K562 (cell line): ENCODE data around the gene GOT2. TPM values are rescaled to one million over a fixed set of nuclear protein-coding genes. Genes with fewer than 3 reads are reported as not detected.

Source experiments
- polyA plus RNA-seq, 8 experiments: library from polyadenylated mRNA; depleted of rRNA in 4 of 8; stranded (reverse) in 5 of 8; unstranded in 3 of 8; fragments of >200 nt; fragmentation: Nextera tagmentation in 2 of 8; fragmentation: Illumina TruSeq in 1 of 8; extraction: Ambion mirVana in 2 of 8; extraction: Trizol in 1 of 8; gene quantifications; 2 replicates each; pipeline versions ENCODE4 v1.2.1 to v1.2.3, GENCODE V29; 2011 to 2014; ENCODE audit warnings: inconsistent platforms in 1 of 8, missing spikeins in 1 of 8
- small RNA-seq: library from RNA; depleted of rRNA; stranded (forward); fragments of <200 nt; gene quantifications from one replicate; pipeline ENCODE3, GENCODE V24; 2014
- total RNA-seq, 7 experiments: library from RNA; depleted of rRNA in 6 of 7; stranded (reverse); fragments of >200 nt in 6 of 7; fragmentation: Illumina TruSeq in 2 of 7; extraction: Trizol in 2 of 7; gene quantifications; 2 replicates each; pipeline versions ENCODE4 v1.2.1 to v1.2.3, GENCODE V29; 2011 to 2021; ENCODE audit warnings: low replicate concordance in 1 of 7

Gene GOT2
- total and polyA plus RNA-seq, 9 of the 15 experiments (the other 6 are each of a cell fraction or from before 2014, with no cell fraction given): 43.1 to 190 (median 80.2) TPM

Small RNAs within 50 kb of the gene (small RNA-seq; reads per million reads assigned to genes)
- gene RN7SL143P (not detected), gene RNU6-1155P (not detected)

Other genes starting within 250 kb of the GOT2 start
- gene NDRG4, start 234.2 kb downstream of the GOT2 start, total RNA-seq (2014; rRNA removed): 0.18 and 0.37 TPM in 2 replicates
- gene NDRG4, start 234.2 kb downstream of the GOT2 start, total RNA-seq (2014; rRNA removed; fragmentation: Illumina TruSeq; extraction: Trizol): 0.22 and 0.62 TPM in 2 replicates
- 0.14 and 0.26 TPM in 2 replicates for gene NDRG4, start 234.2 kb downstream of the GOT2 start, total RNA-seq (2015; rRNA removed; fragmentation: Illumina TruSeq; extraction: Trizol)
- 0.85 and 0.95 TPM in 2 replicates for gene NDRG4, start 234.2 kb downstream of the GOT2 start, total RNA-seq (2021)
- 0.24 and 0.61 TPM in 2 replicates for gene NDRG4, start 234.2 kb downstream of the GOT2 start, polyA plus RNA-seq (2011; rRNA removed)
- 0.14 and 0.28 TPM in 2 replicates for gene NDRG4, start 234.2 kb downstream of the GOT2 start, polyA plus RNA-seq (2014; fragmentation: Illumina TruSeq; extraction: Trizol)
- gene NDRG4, start 234.2 kb downstream of the GOT2 start, polyA plus RNA-seq (2014; fragmentation: Nextera tagmentation; extraction: Ambion mirVana): under 1 TPM; 0.06 to 0.07 TPM
- gene NDRG4, start 234.2 kb downstream of the GOT2 start, polyA plus RNA-seq (2014; rRNA removed): 0.53 and 0.81 TPM in 2 replicates
- gene SETD6, start 218.8 kb downstream of the GOT2 start, total RNA-seq (2014; rRNA removed): 28.1 and 33.9 TPM in 2 replicates
- gene SETD6, start 218.8 kb downstream of the GOT2 start, total RNA-seq (2014; rRNA removed; fragmentation: Illumina TruSeq; extraction: Trizol): 19.8 and 21.4 TPM in 2 replicates
- gene SETD6, start 218.8 kb downstream of the GOT2 start, total RNA-seq (2015; rRNA removed; fragmentation: Illumina TruSeq; extraction: Trizol): 19.3 and 20.2 TPM in 2 replicates
- gene SETD6, start 218.8 kb downstream of the GOT2 start, total RNA-seq (2021): 24.4 and 28.5 TPM in 2 replicates
- 23.7 and 29.2 TPM in 2 replicates for gene SETD6, start 218.8 kb downstream of the GOT2 start, polyA plus RNA-seq (2011; rRNA removed)
- gene SETD6, start 218.8 kb downstream of the GOT2 start, polyA plus RNA-seq (2014; fragmentation: Illumina TruSeq; extraction: Trizol): 18.3 and 19.3 TPM in 2 replicates
- 1 to 10 TPM; 9.2 to 9.6 TPM for gene SETD6, start 218.8 kb downstream of the GOT2 start, polyA plus RNA-seq (2014; fragmentation: Nextera tagmentation; extraction: Ambion mirVana)
- 37.2 and 40.9 TPM in 2 replicates for gene SETD6, start 218.8 kb downstream of the GOT2 start, polyA plus RNA-seq (2014; rRNA removed)
- gene CNOT1, start 104.5 kb downstream of the GOT2 start, total RNA-seq (2014; rRNA removed): 160 and 215 TPM in 2 replicates
- gene CNOT1, start 104.5 kb downstream of the GOT2 start, total RNA-seq (2014; rRNA removed; fragmentation: Illumina TruSeq; extraction: Trizol): 220 and 225 TPM in 2 replicates
- gene CNOT1, start 104.5 kb downstream of the GOT2 start, total RNA-seq (2015; rRNA removed; fragmentation: Illumina TruSeq; extraction: Trizol): 270 and 271 TPM in 2 replicates
- 207 and 239 TPM in 2 replicates for gene CNOT1, start 104.5 kb downstream of the GOT2 start, total RNA-seq (2021)
- gene CNOT1, start 104.5 kb downstream of the GOT2 start, polyA plus RNA-seq (2011; rRNA removed): 215 and 229 TPM in 2 replicates
- 251 and 269 TPM in 2 replicates for gene CNOT1, start 104.5 kb downstream of the GOT2 start, polyA plus RNA-seq (2014; fragmentation: Illumina TruSeq; extraction: Trizol)
- 100 to 1,000 TPM; 142 to 164 TPM for gene CNOT1, start 104.5 kb downstream of the GOT2 start, polyA plus RNA-seq (2014; fragmentation: Nextera tagmentation; extraction: Ambion mirVana)
- 110 and 160 TPM in 2 replicates for gene CNOT1, start 104.5 kb downstream of the GOT2 start, polyA plus RNA-seq (2014; rRNA removed)
- gene SLC38A7, start 49.5 kb downstream of the GOT2 start, total RNA-seq (2014; rRNA removed): 5.8 and 6.5 TPM in 2 replicates
- 4.7 and 5.9 TPM in 2 replicates for gene SLC38A7, start 49.5 kb downstream of the GOT2 start, total RNA-seq (2014; rRNA removed; fragmentation: Illumina TruSeq; extraction: Trizol)
- 7.2 and 7.5 TPM in 2 replicates for gene SLC38A7, start 49.5 kb downstream of the GOT2 start, total RNA-seq (2015; rRNA removed; fragmentation: Illumina TruSeq; extraction: Trizol)
- gene SLC38A7, start 49.5 kb downstream of the GOT2 start, total RNA-seq (2021): 9.8 and 12.2 TPM in 2 replicates
- gene SLC38A7, start 49.5 kb downstream of the GOT2 start, polyA plus RNA-seq (2011; rRNA removed): 5.5 and 5.7 TPM in 2 replicates
- 7.8 and 8.1 TPM in 2 replicates for gene SLC38A7, start 49.5 kb downstream of the GOT2 start, polyA plus RNA-seq (2014; fragmentation: Illumina TruSeq; extraction: Trizol)
- 1 to 10 TPM; 2.7 to 2.8 TPM for gene SLC38A7, start 49.5 kb downstream of the GOT2 start, polyA plus RNA-seq (2014; fragmentation: Nextera tagmentation; extraction: Ambion mirVana)
- gene SLC38A7, start 49.5 kb downstream of the GOT2 start, polyA plus RNA-seq (2014; rRNA removed): 7.2 and 10.4 TPM in 2 replicates